Hepatocyte (in vitro differentiated cells): Measurements from ENCODE around the gene HK3. TPM values are rescaled to one million over a fixed set of nuclear protein-coding genes. Genes with fewer than 3 reads are reported as not detected.

Experiments used
- DNase-seq: peaks from one replicate; pipeline ENCODE4 v3.0.0-alpha.2; 2016; ENCODE audit warnings: low spot score
- H2AFZ ChIP-seq: fragments of 200-600 bp; sonication (generic); 2 replicates; pipeline ENCODE4 v1.6.0; 2016; ENCODE audit warnings: antibody characterized with exemption, mild to moderate bottlenecking
- H3K27ac ChIP-seq: fragments of 200-600 bp; sonication (generic); 2 replicates; pipeline ENCODE4 v1.5.1; 2016; ENCODE audit warnings: mild to moderate bottlenecking
- H3K27me3 ChIP-seq: fragments of 200-600 bp; sonication (generic); 2 replicates; pipeline ENCODE4 v1.6.1; 2016
- H3K36me3 ChIP-seq: fragments of 200-600 bp; sonication (generic); replicated peaks from 2 replicates; pipeline ENCODE4 v1.5.1; 2016; ENCODE audit warnings: low read depth; ENCODE audit not compliant: insufficient read depth
- H3K4me1 ChIP-seq: fragments of 200-600 bp; sonication (generic); 2 replicates; pipeline ENCODE4 v1.5.1; 2016; ENCODE audit warnings: mild to moderate bottlenecking, moderate library complexity; ENCODE audit not compliant: insufficient read depth
- H3K4me2 ChIP-seq: fragments of 200-600 bp; sonication (generic); 2 replicates; pipeline ENCODE4 v1.6.0; 2016
- H3K4me3 ChIP-seq: fragments of 200-600 bp; sonication (generic); 2 replicates; pipeline ENCODE4 v1.5.1; 2016; ENCODE audit warnings: mild to moderate bottlenecking
- H3K79me2 ChIP-seq: fragments of 200-600 bp; sonication (generic); 2 replicates; pipeline ENCODE4 v1.6.0; 2017; ENCODE audit warnings: mild to moderate bottlenecking
- H3K9me2 ChIP-seq: fragments of 200-600 bp; sonication (generic); replicated peaks from 2 replicates; pipeline ENCODE4 v1.6.0; 2017; ENCODE audit warnings: mild to moderate bottlenecking; ENCODE audit not compliant: insufficient read depth
- H3K9me3 ChIP-seq: fragments of 200-600 bp; sonication (generic); 2 replicates; pipeline ENCODE4 v1.5.1; 2016; ENCODE audit warnings: low read depth, mild to moderate bottlenecking
- H4K20me1 ChIP-seq: fragments of 200-600 bp; sonication (generic); 2 replicates; pipeline ENCODE4 v1.6.0; 2016; ENCODE audit warnings: mild to moderate bottlenecking; ENCODE audit not compliant: insufficient read depth, poor library complexity, severe bottlenecking
- CTCF ChIP-seq: fragments of 200-600 bp; sonication (generic); IDR thresholded peaks from 2 replicates; pipeline ENCODE4 v1.5.1; 2016; ENCODE audit warnings: antibody characterized with exemption, mild to moderate bottlenecking; ENCODE audit not compliant: poor library complexity
- EZH2 ChIP-seq: fragments of 200-600 bp; sonication (generic); IDR thresholded peaks from 2 replicates; pipeline ENCODE4 v1.6.1; 2016; ENCODE audit warnings: antibody characterized with exemption, mild to moderate bottlenecking, borderline replicate concordance
- EZH2phosphoT487 ChIP-seq: fragments of 200-600 bp; sonication (generic); IDR thresholded peaks from one replicate; pipeline ENCODE4 v1.6.1; 2018; ENCODE audit warnings: antibody characterized with exemption, mild to moderate bottlenecking, low read depth, moderate library complexity; ENCODE audit not compliant: unreplicated experiment, severe bottlenecking
- WGBS: methylation state at CpG from one replicate; pipeline ENCODE4 v1.1.6; 2016; ENCODE audit warnings: low lambda C conversion rate; ENCODE audit errors: missing lambda C conversion rate; 5-methylcytosine and 5-hydroxymethylcytosine counted together
- polyA plus RNA-seq: library from polyadenylated mRNA; unstranded; fragments of >200 nt; fragmentation: Nextera tagmentation; extraction: Ambion mirVana; gene quantifications from 2 replicates; pipeline ENCODE4 v1.2.1, GENCODE V29; 2016
- total RNA-seq: library from RNA; depleted of rRNA; stranded (reverse); fragments of >200 nt; gene quantifications from 2 replicates; pipeline ENCODE4 v1.2.3, GENCODE V29; 2014

The HK3 gene
- total and polyA plus RNA-seq, 2 experiments from 2014 or later, result 0.73 TPM; not detected in 1

GRCh38 chr5:176863041-176863764 lies 35.9 kb downstream of the HK3 start:
- no peaks in the 10 kb centered on the region for H3K4me1 ChIP-seq

DNA sequence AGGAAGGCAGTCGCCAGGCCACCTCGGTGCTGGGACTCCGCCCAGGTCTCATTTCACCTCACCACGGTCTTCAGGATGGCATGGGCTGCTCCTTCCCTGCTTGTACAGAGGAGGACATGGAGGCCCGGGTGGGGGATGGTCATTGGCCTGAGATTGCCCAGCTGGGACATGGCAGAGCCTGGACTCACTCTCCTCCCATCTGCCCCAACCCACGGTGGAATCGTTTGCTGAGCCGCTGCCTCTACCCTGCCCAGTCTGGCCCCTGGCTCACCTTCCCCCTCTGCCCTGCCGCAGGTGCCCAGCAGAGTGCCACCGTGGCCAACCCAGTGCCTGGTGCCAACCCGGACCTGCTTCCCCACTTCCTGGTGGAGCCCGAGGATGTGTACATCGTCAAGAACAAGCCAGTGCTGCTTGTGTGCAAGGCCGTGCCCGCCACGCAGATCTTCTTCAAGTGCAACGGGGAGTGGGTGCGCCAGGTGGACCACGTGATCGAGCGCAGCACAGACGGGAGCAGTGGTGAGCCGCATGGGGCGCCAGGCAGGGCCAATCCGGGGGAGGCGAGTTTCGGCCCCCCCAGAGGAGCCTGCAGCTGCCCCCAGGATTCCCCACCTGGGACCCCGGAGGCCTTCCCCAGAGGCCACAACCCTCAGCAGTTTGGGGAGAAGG lies 36.7 kb downstream of the HK3 start:
- WGBS, result 81% methylated on average over 27 of the region's 28 CpGs
- Histone ChIP-seq H3K4me2 (no peak overlapping the region), H4K20me1 (no peaks in the 10 kb centered on the region)

More at GRCh38 chr5:176863041-176863764, 35.9 kb downstream of the HK3 start:
- H3K4me3 ChIP-seq, result no peak overlapping the region
- no peak overlapping the region for H3K4me2 ChIP-seq
- no peak overlapping the region for H3K27ac ChIP-seq
- no peaks in the 10 kb centered on the region for H3K9me3 ChIP-seq
- no peak for TF ChIP-seq EZH2phosphoT487
- TF ChIP-seq CTCF, result no peak
- TF ChIP-seq EZH2, result no peak
- no peak for DNase-seq
- no peak overlapping the region for H2AFZ ChIP-seq
- WGBS, result 33% methylated on average over 13 of the region's 15 CpGs
- H3K36me3 ChIP-seq, result no peaks in the 10 kb centered on the region
- peaks cover 37% of the 10 kb centered on the region for H3K27me3 ChIP-seq
- H3K79me2 ChIP-seq, result no peaks in the 10 kb centered on the region
- no peaks in the 10 kb centered on the region for H3K9me2 ChIP-seq
- no peaks in the 10 kb centered on the region for H4K20me1 ChIP-seq

GRCh38 chr5:176861276-176861675 lies 37.9 kb downstream of the HK3 start:
- H3K9me3 ChIP-seq, result no peaks in the 10 kb centered on the region
- no peaks in the 10 kb centered on the region for H3K4me1 ChIP-seq
- no peaks in the 10 kb centered on the region for H3K79me2 ChIP-seq
- no peaks in the 10 kb centered on the region for H3K9me2 ChIP-seq
- WGBS, result 88% methylated on average over 11 of the region's 11 CpGs
- TF ChIP-seq CTCF (no peak), EZH2phosphoT487 (no peak), EZH2 (no peak)
- no peak overlapping the region for H3K4me3 ChIP-seq
- no peak overlapping the region for H3K4me2 ChIP-seq
- H3K27ac ChIP-seq, result no peak overlapping the region
- H3K36me3 ChIP-seq, result no peaks in the 10 kb centered on the region
- H2AFZ ChIP-seq, result no peak overlapping the region
- peaks cover 23% of the 10 kb centered on the region for H3K27me3 ChIP-seq
- DNase-seq, result no peak
- no peaks in the 10 kb centered on the region for H4K20me1 ChIP-seq

More for the DNA sequence above, 36.7 kb downstream of the HK3 start:
- TF ChIP-seq CTCF (no peak), EZH2phosphoT487 (no peak), EZH2 (no peak)
- Histone ChIP-seq H3K27me3 (peaks cover 35% of the 10 kb centered on the region), H3K4me3 (no peak overlapping the region), H3K36me3 (no peaks in the 10 kb centered on the region), H3K79me2 (no peaks in the 10 kb centered on the region), H2AFZ (no peak overlapping the region), H3K9me3 (no peaks in the 10 kb centered on the region), H3K9me2 (no peaks in the 10 kb centered on the region), H3K4me1 (no peaks in the 10 kb centered on the region), H3K27ac (no peak overlapping the region)
- DNase-seq, result no peak
